SK-N-SH treated with all-trans-retinoic acid at 6 μM for 48 hours (cell line): ENCODE data around the gene SETD3.

Experiments used
- ATAC-seq: fragments of 200-7000 bp; cut with Tn5 transposase; 3 replicates; pipeline ENCODE4 v1.9.1; 2020; ENCODE audit warnings: mild to moderate bottlenecking, moderate library complexity
- ARNTL ChIP-seq: fragments of 450-650 bp; formaldehyde crosslinking; IDR thresholded peaks from 2 replicates; pipeline ENCODE4 v1.5.0; 2020; ENCODE audit warnings: low read depth, mild to moderate bottlenecking, moderate library complexity, borderline replicate concordance
- BACH2 ChIP-seq: fragments of 250-450 bp; sonication (Bioruptor Pico); IDR thresholded peaks from 2 replicates; pipeline ENCODE4 v1.9.0; 2021; ENCODE audit warnings: mild to moderate bottlenecking, borderline replicate concordance
- CSDC2 ChIP-seq: fragments of 250-450 bp; sonication (Bioruptor Pico); IDR thresholded peaks from 2 replicates; pipeline ENCODE4 v1.5.0; 2020; ENCODE audit warnings: mild to moderate bottlenecking, moderate library complexity
- CSRNP3 ChIP-seq: fragments of 250-450 bp; sonication (Bioruptor Pico); IDR thresholded peaks from 2 replicates; pipeline ENCODE4 v1.5.1; 2021; ENCODE audit warnings: mild to moderate bottlenecking, moderate library complexity
- ESRRG ChIP-seq: fragments of 250-450 bp; sonication (Bioruptor Pico); IDR thresholded peaks from 2 replicates; pipeline ENCODE4 v1.6.1; 2021; ENCODE audit warnings: mild to moderate bottlenecking
- GLIS3 ChIP-seq: fragments of 250-450 bp; sonication (Bioruptor Pico); IDR thresholded peaks from 2 replicates; pipeline ENCODE4 v1.5.0; 2020; ENCODE audit warnings: mild to moderate bottlenecking, moderate library complexity
- ISL1 ChIP-seq: fragments of 250-450 bp; sonication (Bioruptor Pico); IDR thresholded peaks from 2 replicates; pipeline ENCODE4 v2.1.2; 2022; ENCODE audit warnings: mild to moderate bottlenecking, moderate library complexity
- OSR1 ChIP-seq: fragments of 250-450 bp; sonication (Bioruptor Pico); IDR thresholded peaks from 2 replicates; pipeline ENCODE4 v1.8.0; 2022; ENCODE audit warnings: moderate library complexity, mild to moderate bottlenecking, inconsistent platforms
- PATZ1 ChIP-seq: fragments of 250-450 bp; sonication (Bioruptor Pico); IDR thresholded peaks from 2 replicates; pipeline ENCODE4 v1.8.0; 2020; ENCODE audit warnings: mild to moderate bottlenecking, moderate library complexity, borderline replicate concordance
- PPARA ChIP-seq: fragments of 250-450 bp; sonication (Bioruptor Pico); IDR thresholded peaks from 2 replicates; pipeline ENCODE4 v1.5.0; 2020; ENCODE audit warnings: mild to moderate bottlenecking, borderline replicate concordance
- RARB ChIP-seq: fragments of 250-450 bp; sonication (Bioruptor Pico); IDR thresholded peaks from 2 replicates; pipeline ENCODE4 v1.8.0; 2021; ENCODE audit warnings: mild to moderate bottlenecking, moderate library complexity
- SNAI2 ChIP-seq: fragments of 250-450 bp; sonication (Bioruptor Pico); IDR thresholded peaks from 2 replicates; pipeline ENCODE4 v1.5.0; 2020; ENCODE audit warnings: mild to moderate bottlenecking, moderate library complexity
- TCF4 ChIP-seq: fragments of 250-450 bp; sonication (Bioruptor Pico); IDR thresholded peaks from 2 replicates; pipeline ENCODE4 v1.8.0; 2021; ENCODE audit warnings: mild to moderate bottlenecking, moderate library complexity, borderline replicate concordance
- ZFP3 ChIP-seq: fragments of 250-450 bp; sonication (Bioruptor Pico); IDR thresholded peaks from 2 replicates; pipeline ENCODE4 v1.5.0; 2020; ENCODE audit warnings: mild to moderate bottlenecking, moderate library complexity
- ZFP30 ChIP-seq: fragments of 450-650 bp; formaldehyde crosslinking; IDR thresholded peaks from 2 replicates; pipeline ENCODE4 v1.5.0; 2022; ENCODE audit warnings: mild to moderate bottlenecking, moderate library complexity
- ZNF565 ChIP-seq: fragments of 450-650 bp; formaldehyde crosslinking; conservative IDR thresholded peaks from 2 replicates; pipeline ENCODE4 v1.5.0; 2020; ENCODE audit warnings: low read depth, mild to moderate bottlenecking, moderate library complexity
- ZNF70 ChIP-seq: fragments of 450-650 bp; formaldehyde crosslinking; IDR thresholded peaks from 2 replicates; pipeline ENCODE4 v1.5.0; 2020; ENCODE audit warnings: mild to moderate bottlenecking, moderate library complexity
- ZNF8 ChIP-seq: fragments of 450-650 bp; formaldehyde crosslinking; IDR thresholded peaks from 2 replicates; pipeline ENCODE4 v1.5.0; 2020; ENCODE audit warnings: mild to moderate bottlenecking, moderate library complexity
- TF ChIP-seq, protein P1 (sequence below): fragments of 250-450 bp; sonication (Bioruptor Pico); IDR thresholded peaks from 2 replicates; pipeline ENCODE4 v1.8.0; 2021; ENCODE audit warnings: low read depth, mild to moderate bottlenecking, moderate library complexity, borderline replicate concordance
- TF ChIP-seq, protein P2 (sequence below): fragments of 250-450 bp; sonication (Bioruptor Pico); IDR thresholded peaks from 2 replicates; pipeline ENCODE4 v1.5.0; 2020; ENCODE audit warnings: mild to moderate bottlenecking, moderate library complexity

Gene SETD3

GRCh38 chr14:99420711-99421110 lies 59.9 kb downstream of the SETD3 start (continued):
- TF ChIP-seq CSRNP3 (no peak), ISL1 (CRISPR knock-in tag) (no peak), ESRRG (CRISPR knock-in tag) (no peak)

GRCh38 chr14:99419905-99420304 lies 60.8 kb downstream of the SETD3 start:
- TF ChIP-seq BACH2 = no peak
- TF ChIP-seq CSDC2 (CRISPR knock-in tag) = no peak
- TF ChIP-seq ZNF565 = no peak
- TF ChIP-seq GLIS3 (CRISPR knock-in tag) = no peak
- TF ChIP-seq ZNF8 = no peak
- no peak for TF ChIP-seq PPARA
- TF ChIP-seq ESRRG (CRISPR knock-in tag) = no peak
- TF ChIP-seq OSR1 (CRISPR knock-in tag) = no peak
- no peak for TF ChIP-seq PATZ1 (CRISPR knock-in tag)
- TF ChIP-seq ISL1 (CRISPR knock-in tag) = no peak
- TF ChIP-seq ZNF70 = no peak
- no peak for TF ChIP-seq SNAI2
- TF ChIP-seq CSRNP3 = no peak
- no peak for TF ChIP-seq ZFP3
- TF ChIP-seq, protein P1, sequence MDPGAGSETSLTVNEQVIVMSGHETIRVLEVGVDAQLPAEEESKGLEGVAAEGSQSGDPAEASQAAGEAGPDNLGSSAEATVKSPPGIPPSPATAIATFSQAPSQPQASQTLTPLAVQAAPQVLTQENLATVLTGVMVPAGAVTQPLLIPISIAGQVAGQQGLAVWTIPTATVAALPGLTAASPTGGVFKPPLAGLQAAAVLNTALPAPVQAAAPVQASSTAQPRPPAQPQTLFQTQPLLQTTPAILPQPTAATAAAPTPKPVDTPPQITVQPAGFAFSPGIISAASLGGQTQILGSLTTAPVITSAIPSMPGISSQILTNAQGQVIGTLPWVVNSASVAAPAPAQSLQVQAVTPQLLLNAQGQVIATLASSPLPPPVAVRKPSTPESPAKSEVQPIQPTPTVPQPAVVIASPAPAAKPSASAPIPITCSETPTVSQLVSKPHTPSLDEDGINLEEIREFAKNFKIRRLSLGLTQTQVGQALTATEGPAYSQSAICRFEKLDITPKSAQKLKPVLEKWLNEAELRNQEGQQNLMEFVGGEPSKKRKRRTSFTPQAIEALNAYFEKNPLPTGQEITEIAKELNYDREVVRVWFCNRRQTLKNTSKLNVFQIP (CRISPR knock-in tag) = no peak
- TF ChIP-seq, protein P2, sequence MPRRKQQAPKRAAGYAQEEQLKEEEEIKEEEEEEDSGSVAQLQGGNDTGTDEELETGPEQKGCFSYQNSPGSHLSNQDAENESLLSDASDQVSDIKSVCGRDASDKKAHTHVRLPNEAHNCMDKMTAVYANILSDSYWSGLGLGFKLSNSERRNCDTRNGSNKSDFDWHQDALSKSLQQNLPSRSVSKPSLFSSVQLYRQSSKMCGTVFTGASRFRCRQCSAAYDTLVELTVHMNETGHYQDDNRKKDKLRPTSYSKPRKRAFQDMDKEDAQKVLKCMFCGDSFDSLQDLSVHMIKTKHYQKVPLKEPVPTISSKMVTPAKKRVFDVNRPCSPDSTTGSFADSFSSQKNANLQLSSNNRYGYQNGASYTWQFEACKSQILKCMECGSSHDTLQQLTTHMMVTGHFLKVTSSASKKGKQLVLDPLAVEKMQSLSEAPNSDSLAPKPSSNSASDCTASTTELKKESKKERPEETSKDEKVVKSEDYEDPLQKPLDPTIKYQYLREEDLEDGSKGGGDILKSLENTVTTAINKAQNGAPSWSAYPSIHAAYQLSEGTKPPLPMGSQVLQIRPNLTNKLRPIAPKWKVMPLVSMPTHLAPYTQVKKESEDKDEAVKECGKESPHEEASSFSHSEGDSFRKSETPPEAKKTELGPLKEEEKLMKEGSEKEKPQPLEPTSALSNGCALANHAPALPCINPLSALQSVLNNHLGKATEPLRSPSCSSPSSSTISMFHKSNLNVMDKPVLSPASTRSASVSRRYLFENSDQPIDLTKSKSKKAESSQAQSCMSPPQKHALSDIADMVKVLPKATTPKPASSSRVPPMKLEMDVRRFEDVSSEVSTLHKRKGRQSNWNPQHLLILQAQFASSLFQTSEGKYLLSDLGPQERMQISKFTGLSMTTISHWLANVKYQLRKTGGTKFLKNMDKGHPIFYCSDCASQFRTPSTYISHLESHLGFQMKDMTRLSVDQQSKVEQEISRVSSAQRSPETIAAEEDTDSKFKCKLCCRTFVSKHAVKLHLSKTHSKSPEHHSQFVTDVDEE (CRISPR knock-in tag) = no peak
- TF ChIP-seq ARNTL (CRISPR knock-in tag) = no peak
- TF ChIP-seq ZFP30 (CRISPR knock-in tag) = no peak
- TF ChIP-seq RARB (CRISPR knock-in tag) = no peak
- no peak for TF ChIP-seq TCF4 (CRISPR knock-in tag)
- no peak for ATAC-seq

- TF ChIP-seq PATZ1 (CRISPR knock-in tag) = no peak
- ATAC-seq = no peak
These were observed 62.4 kb downstream of the SETD3 start for GRCh38 chr14:99418242-99418641.
